ENCODE results near the gene UGGT2. TPM values are rescaled to one million over a fixed set of nuclear protein-coding genes. Genes with fewer than 3 reads are reported as not detected.

The UGGT2 gene
- total RNA-seq, 3 donors from 2014 or later (not counting 1 experiment from before 2014, with no cell fraction given), result 0.63 to 1.4 (median 1.3) TPM

GRCh38 chr13:95833126-95833525 lies 220.1 kb downstream of the UGGT2 start:
- no peak for DNase-seq
- intact Hi-C loops (cut with micrococcal nuclease), result loop anchor here (5.0 to 10.0 kb wide), 2 partner anchors 296 to 428 kb away; no protein-coding TSS in a partner anchor
- no peak for ATAC-seq
- Mint-ChIP-seq H3K36me3 (no peaks in the 10 kb centered on the region), H3K9me3 (peaks cover 0 to 1% of the 10 kb centered on the region in 2 donors), H3K4me3 (no peak overlapping the region), H3K27me3 (ENCODE audit: low read depth in 2 of 2) (peaks cover 0 to 4% of the 10 kb centered on the region in 2 donors), H3K27ac (no peak overlapping the region), H3K4me1 (no peaks in the 10 kb centered on the region)
- TF ChIP-seq CTCF (IDR thresholded peaks at IDR 0.05), result no peak
- Histone ChIP-seq H3K27me3 (ENCODE audit: control insufficient read depth, insufficient read depth, low read length) (no peaks in the 10 kb centered on the region), H3K27ac (ENCODE audit: low read length) (no peak overlapping the region), H3K4me1 (ENCODE audit: control insufficient read depth, insufficient read depth, low read length) (no peaks in the 10 kb centered on the region), H3K4me3 (ENCODE audit: low read length) (no peak overlapping the region), H3K36me3 (ENCODE audit: control insufficient read depth, insufficient read depth, low read length) (no peaks in the 10 kb centered on the region), H3K9me3 (ENCODE audit: control insufficient read depth, insufficient read depth, low read length) (no peaks in the 10 kb centered on the region)
- WGBS (ENCODE audit: insufficient coverage), result 100% methylated on average over 1 of the region's 1 CpG

GRCh38 chr13:95822303-95822702 lies 230.9 kb downstream of the UGGT2 start:
- no peaks in the 10 kb centered on the region for H3K9me3 ChIP-seq (ENCODE audit: control insufficient read depth, insufficient read depth, low read length)
- no peaks in the 10 kb centered on the region for H3K4me1 ChIP-seq (ENCODE audit: control insufficient read depth, insufficient read depth, low read length)
- no peaks in the 10 kb centered on the region for H3K36me3 Mint-ChIP-seq
- H3K27ac ChIP-seq (ENCODE audit: low read length), result no peak overlapping the region
- DNase-seq (no peak), ATAC-seq (no peak)
- peaks cover 9 to 21% of the 10 kb centered on the region in 2 donors for H3K27me3 Mint-ChIP-seq (ENCODE audit: low read depth in 2 of 2)
- no peak overlapping the region for H3K4me3 Mint-ChIP-seq
- WGBS (ENCODE audit: insufficient coverage), result 86% methylated on average over 5 of the region's 5 CpGs
- no peaks in the 10 kb centered on the region for H3K9me3 Mint-ChIP-seq
- no peaks in the 10 kb centered on the region for H3K27me3 ChIP-seq (ENCODE audit: control insufficient read depth, insufficient read depth, low read length)
- no peak overlapping the region for H3K4me3 ChIP-seq (ENCODE audit: low read length)
- H3K4me1 Mint-ChIP-seq, result no peaks in the 10 kb centered on the region
- no peaks in the 10 kb centered on the region for H3K36me3 ChIP-seq (ENCODE audit: control insufficient read depth, insufficient read depth, low read length)
- H3K27ac Mint-ChIP-seq, result no peak overlapping the region
- no peak for TF ChIP-seq CTCF (IDR thresholded peaks at IDR 0.05)
- intact Hi-C loops (cut with micrococcal nuclease), result no loop called here

GRCh38 chr13:95814495-95814894 lies 238.7 kb downstream of the UGGT2 start:
- Mint-ChIP-seq H3K4me1 (no peaks in the 10 kb centered on the region), H3K9me3 (peaks cover 4% of the 10 kb centered on the region in 2 donors), H3K4me3 (no peak overlapping the region), H3K36me3 (peaks cover 8% of the 10 kb centered on the region), H3K27ac (no peak overlapping the region), H3K27me3 (ENCODE audit: low read depth in 2 of 2) (peaks cover 6 to 8% of the 10 kb centered on the region in 2 donors)
- Histone ChIP-seq H3K27ac (ENCODE audit: low read length) (no peak overlapping the region), H3K4me1 (ENCODE audit: control insufficient read depth, insufficient read depth, low read length) (no peaks in the 10 kb centered on the region), H3K9me3 (ENCODE audit: control insufficient read depth, insufficient read depth, low read length) (peaks cover 8% of the 10 kb centered on the region), H3K27me3 (ENCODE audit: control insufficient read depth, insufficient read depth, low read length) (no peaks in the 10 kb centered on the region), H3K36me3 (ENCODE audit: control insufficient read depth, insufficient read depth, low read length) (no peaks in the 10 kb centered on the region), H3K4me3 (ENCODE audit: low read length) (no peak overlapping the region)
- intact Hi-C loops (cut with micrococcal nuclease), result no loop called here
- no peak for TF ChIP-seq CTCF (IDR thresholded peaks at IDR 0.05)
- ATAC-seq (no peak), DNase-seq (no peak)
- WGBS (ENCODE audit: insufficient coverage), result 83% methylated on average over 1 of the region's 1 CpG

DNA sequence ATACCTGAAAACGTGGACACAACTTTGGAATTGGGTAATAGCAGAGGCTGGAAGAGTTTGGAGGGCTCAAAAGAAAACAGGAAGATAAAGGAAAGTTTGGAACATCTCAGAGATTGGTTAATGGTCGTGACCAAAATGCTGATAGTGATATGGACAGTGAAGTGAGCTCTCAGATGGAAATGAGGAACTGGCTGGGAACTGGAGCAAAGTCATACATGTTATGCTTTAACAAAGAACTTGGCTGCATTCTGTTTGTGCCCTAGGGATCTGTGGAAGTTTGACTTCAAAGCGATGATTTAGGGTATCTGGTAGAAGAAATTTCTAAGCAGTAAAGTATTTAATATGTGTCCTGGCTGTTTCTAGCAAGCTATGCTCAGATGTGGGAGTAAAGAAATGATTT lies 240.1 kb downstream of the UGGT2 start:
- no peaks in the 10 kb centered on the region for H3K27me3 ChIP-seq (ENCODE audit: control insufficient read depth, insufficient read depth, low read length)
- H3K4me1 ChIP-seq (ENCODE audit: control insufficient read depth, insufficient read depth, low read length), result no peaks in the 10 kb centered on the region
- intact Hi-C loops (cut with micrococcal nuclease), result no loop called here
- Mint-ChIP-seq H3K4me1 (no peaks in the 10 kb centered on the region), H3K27ac (no peak overlapping the region), H3K4me3 (no peak overlapping the region), H3K27me3 (ENCODE audit: low read depth in 2 of 2) (peaks cover 11 to 16% of the 10 kb centered on the region in 2 donors), H3K36me3 (peaks cover 8% of the 10 kb centered on the region), H3K9me3 (peaks cover 4% of the 10 kb centered on the region in 2 donors)
- WGBS (ENCODE audit: insufficient coverage), result 77% methylated on average over 3 of the region's 3 CpGs
- H3K36me3 ChIP-seq (ENCODE audit: control insufficient read depth, insufficient read depth, low read length), result no peaks in the 10 kb centered on the region
- ATAC-seq, result no peak
- no peak overlapping the region for H3K4me3 ChIP-seq (ENCODE audit: low read length)
- no peak for TF ChIP-seq CTCF (IDR thresholded peaks at IDR 0.05)
- DNase-seq, result no peak
- H3K9me3 ChIP-seq (ENCODE audit: control insufficient read depth, insufficient read depth, low read length), result peaks cover 8% of the 10 kb centered on the region
- H3K27ac ChIP-seq (ENCODE audit: low read length), result no peak overlapping the region
